Measurements from ENCODE around the gene ITSN2.
"Not testable (repeated sequence)": the region's sequence is repeated elsewhere in the genome, so short reads cannot be mapped to it uniquely, and the experiment has no call there.

Gene ITSN2

DNA sequence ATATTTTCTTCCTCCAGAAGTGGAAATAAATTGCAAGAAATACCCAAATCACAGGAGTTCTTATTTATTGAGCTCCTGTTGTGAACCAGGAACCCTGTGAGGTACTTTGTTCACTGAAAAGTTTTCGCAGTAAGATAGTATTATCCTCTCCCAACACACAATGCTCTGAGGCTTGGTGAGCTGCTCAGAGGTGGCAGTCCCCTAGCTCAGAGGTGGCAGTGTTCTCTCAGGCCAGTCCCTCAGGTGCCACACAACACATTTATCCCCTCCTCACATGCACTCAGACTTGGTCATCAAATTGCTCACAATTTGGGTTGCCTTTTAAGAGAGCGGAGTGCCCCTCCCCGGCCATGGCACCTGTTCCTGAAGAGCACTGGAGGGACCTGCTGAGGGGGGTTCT is 159.5 kb downstream of the ITSN2 start:
- no peak for DNase-seq (ENCODE audit: low spot score)
- no peak overlapping the region for H3K4me3 ChIP-seq
- TF ChIP-seq, protein P1, sequence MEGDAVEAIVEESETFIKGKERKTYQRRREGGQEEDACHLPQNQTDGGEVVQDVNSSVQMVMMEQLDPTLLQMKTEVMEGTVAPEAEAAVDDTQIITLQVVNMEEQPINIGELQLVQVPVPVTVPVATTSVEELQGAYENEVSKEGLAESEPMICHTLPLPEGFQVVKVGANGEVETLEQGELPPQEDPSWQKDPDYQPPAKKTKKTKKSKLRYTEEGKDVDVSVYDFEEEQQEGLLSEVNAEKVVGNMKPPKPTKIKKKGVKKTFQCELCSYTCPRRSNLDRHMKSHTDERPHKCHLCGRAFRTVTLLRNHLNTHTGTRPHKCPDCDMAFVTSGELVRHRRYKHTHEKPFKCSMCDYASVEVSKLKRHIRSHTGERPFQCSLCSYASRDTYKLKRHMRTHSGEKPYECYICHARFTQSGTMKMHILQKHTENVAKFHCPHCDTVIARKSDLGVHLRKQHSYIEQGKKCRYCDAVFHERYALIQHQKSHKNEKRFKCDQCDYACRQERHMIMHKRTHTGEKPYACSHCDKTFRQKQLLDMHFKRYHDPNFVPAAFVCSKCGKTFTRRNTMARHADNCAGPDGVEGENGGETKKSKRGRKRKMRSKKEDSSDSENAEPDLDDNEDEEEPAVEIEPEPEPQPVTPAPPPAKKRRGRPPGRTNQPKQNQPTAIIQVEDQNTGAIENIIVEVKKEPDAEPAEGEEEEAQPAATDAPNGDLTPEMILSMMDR (IDR thresholded peaks at IDR 0.05) = no peak
- H3K27ac ChIP-seq = no peak overlapping the region

DNA sequence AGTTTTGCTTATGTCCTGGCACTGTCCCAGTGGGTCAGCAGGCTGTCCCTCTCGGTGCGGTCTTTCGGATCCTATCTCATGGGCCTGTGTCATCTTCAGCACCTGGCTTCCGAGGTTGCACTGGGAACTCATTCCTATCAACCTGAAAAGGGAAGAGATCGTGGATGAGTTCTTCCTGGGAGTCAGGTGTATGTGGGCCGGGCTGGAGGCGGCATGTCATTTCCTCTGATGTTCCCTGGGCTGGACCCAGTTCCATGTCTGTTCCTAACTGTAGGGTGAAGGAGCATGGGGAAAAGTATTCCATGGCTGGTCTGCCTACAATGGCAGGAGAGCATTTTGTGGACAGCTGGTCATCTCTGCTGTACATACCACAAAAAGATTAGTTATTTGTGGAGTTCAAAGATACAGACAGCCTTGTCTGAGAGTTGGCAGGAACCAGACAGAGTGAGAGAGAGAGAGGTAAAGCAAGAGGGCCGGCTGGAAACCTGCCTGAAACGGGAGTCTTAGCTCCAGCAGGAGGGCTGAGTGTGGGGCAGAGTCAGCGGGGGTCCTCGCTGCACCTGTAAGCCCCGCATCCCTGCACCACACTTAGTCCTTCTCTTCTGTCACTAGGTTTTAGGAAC is 160.3 kb downstream of the ITSN2 start:
- no peak overlapping the region for H3K4me3 ChIP-seq
- TF ChIP-seq, protein P1 (IDR thresholded peaks at IDR 0.05) = no peak
- no peak for DNase-seq (ENCODE audit: low spot score)
- H3K27ac ChIP-seq = no peak overlapping the region

DNA sequence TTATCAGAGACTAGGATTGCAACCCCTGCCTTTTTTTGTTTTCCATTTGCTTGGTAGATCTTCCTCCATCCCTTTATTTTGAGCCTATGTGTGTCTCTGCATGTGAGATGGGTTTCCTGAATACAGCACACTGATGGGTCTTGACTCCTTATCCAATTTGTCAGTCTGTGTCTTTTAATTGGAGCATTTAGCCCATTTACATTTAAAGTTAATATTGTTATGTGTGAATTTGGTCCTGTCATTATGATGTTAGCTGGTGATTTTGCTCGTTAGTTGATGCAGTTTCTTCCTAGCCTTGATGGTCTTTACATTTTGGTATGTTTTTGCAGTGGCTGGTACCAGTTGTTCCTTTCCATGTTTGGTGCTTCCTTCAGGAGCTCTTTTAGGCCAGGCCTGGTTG is 163.1 kb downstream of the ITSN2 start:
- H3K27ac ChIP-seq; H3K4me3 ChIP-seq; DNase-seq (ENCODE audit: low spot score): not testable (repeated sequence)

DNA sequence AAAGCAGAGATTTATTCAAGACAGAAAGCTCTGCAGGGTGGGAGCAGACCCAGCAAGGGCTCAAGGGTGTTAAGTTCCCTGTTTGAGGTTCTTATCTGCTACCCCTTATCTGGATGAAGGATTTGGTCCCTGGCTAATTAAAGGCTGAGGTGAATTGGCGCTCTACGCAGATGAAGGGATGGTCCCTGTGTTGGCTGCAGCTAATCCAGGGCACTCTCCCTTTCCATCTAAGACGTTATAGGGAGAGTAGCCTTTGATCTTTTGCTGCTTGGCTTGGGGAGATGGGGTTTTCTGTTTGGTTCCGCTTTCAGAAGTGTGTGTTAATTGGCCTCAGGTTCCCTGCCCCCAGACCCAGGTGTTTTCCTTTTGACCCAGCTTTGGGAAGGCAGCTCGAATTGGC is 168.5 kb downstream of the ITSN2 start:
- H3K4me3 ChIP-seq = no peak overlapping the region
- no peak for DNase-seq (ENCODE audit: low spot score)
- TF ChIP-seq, protein P1 (IDR thresholded peaks at IDR 0.05) = no peak
- H3K27ac ChIP-seq = no peak overlapping the region

DNA sequence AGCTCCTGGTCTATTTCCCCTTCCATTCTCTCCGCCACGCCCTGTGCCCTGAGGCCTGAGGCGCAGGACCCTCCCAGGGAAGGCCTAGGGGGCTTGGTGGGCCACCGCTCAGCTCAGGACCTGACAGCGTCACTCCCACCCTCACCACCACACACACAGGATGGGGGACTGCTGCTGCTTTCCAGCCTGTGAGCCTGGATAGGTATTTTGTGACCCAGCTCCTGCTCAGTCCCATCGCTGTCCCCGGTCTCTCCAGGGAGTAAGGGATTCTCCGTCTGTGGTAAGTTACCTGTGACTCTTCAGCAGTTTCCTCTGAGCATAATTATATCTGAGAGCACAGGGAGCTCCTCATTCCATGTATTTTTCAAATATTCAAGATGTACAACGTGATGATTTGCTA is 169.2 kb downstream of the ITSN2 start:
- Histone ChIP-seq H3K4me3 (no peak overlapping the region), H3K27ac (no peak overlapping the region)
- DNase-seq (ENCODE audit: low spot score) = no peak
- TF ChIP-seq, protein P1 (IDR thresholded peaks at IDR 0.05) = no peak

DNA sequence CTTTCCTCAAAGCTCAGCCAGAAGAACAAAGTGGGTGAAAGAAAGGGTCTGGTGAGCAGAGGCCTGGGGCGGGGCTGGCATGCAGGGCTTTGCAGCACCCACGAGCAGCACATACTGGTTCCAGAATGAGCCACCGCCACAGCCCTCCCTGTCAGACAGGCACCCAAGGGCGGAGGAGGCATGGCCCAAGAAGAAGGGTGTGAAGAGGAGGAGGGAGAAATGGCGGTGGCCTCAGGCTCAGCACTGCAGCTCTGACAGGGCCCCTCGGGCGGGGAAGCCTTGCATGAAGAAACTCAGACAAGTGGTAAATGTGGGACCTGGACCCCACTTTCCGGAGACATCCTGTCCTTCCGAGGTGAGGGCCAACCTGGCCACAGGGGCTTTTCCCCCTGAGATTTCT is 169.8 kb downstream of the ITSN2 start:
- no peak for DNase-seq (ENCODE audit: low spot score)
- H3K4me3 ChIP-seq = no peak overlapping the region
- TF ChIP-seq, protein P1 (IDR thresholded peaks at IDR 0.05) = no peak
- H3K27ac ChIP-seq = no peak overlapping the region

DNA sequence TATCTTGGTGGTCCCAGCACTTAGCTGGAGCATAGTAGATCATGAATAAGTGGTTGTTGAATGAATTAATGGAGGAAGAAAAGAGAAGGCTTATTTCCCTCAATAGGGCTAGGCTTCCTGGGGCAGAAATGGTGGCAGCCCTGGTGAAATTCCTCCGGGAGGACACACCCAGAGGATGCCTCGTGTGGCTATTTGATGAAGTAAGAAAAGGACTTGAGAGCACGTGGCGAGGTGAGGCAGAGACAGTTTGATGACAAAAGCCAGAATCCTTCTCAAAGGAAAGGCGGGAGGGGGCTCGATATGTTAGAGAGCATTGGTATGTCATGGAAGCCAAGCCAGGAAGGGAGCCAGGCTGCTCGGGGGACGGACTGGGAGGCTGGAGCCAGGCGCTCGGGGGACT is 170.8 kb downstream of the ITSN2 start:
- TF ChIP-seq, protein P1 (IDR thresholded peaks at IDR 0.05) = no peak
- no peak overlapping the region for H3K27ac ChIP-seq
- no peak for DNase-seq (ENCODE audit: low spot score)
- no peak overlapping the region for H3K4me3 ChIP-seq
